GM21367 (cell line): Measurements from ENCODE around the gene LRP5.
"Not testable (repeated sequence)": the region's sequence is repeated elsewhere in the genome, so short reads cannot be mapped to it uniquely, and the experiment has no call there.

Experiments used
- ATAC-seq: cut with Tn5 transposase; IDR thresholded peaks from one replicate; pipeline ENCODE4 v1.9.1; 2021; ENCODE audit not compliant: unreplicated experiment

Gene LRP5

DNA sequence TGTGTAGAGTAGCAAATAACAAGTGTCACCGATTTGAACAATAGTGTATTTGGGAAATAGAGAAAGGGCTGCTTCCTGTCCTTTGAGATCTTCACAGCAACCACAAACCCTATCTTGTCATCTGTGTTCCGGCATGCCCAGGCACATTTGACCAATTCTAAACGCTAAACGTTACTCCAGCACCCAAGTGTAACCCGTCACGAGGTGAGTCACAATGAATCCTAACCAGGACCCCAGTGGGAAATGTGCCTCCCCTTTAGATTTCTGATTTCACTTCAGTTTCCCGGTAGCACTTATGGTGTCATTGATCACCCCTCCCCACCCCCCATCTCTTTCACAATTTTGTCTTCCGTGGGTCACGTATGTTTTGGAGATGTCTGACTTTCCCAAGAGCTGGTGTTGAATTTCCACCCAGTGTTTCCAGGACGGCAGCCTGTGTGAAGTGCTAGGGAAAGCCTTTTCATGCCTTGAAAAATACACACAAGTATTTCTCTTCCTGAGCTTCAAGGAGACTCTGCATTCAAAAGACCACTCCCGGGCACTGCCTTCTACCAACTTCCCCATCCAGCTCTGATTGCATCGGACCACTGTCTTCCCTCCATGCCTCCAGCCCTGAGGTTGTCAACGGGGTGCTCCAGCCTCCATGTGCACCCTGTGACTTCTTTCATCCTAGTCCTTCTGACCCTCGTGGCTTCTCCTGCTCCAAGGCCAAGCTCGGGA lies 30.1 kb upstream of the LRP5 start:
- peak; percentile 62 for ATAC-seq

DNA sequence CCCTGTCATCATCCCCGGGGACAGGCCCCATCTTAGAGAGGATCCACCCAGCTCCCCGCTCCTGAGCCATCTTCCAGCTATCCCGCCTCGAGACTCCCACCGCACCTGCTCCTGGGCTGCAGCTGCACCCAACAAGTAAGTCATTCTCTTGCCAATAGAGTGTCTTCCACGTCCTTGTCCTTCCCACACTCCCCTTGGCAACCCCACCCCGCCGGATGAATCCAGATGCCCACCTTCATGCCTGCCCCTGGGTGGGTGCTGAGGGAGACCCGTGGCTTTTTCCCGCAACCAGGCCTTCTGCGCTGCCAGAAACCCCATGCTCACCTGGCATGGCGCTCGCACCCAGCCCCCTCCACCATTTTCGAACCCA lies 29.5 kb upstream of the LRP5 start:
- ATAC-seq = no peak

- not testable (repeated sequence) for ATAC-seq
Measured at GRCh38 chr11:68284588-68284987, 27.8 kb upstream of the LRP5 start.

GRCh38 chr11:68287419-68287818 lies 25.0 kb upstream of the LRP5 start:
- ATAC-seq = no peak

- ATAC-seq = no peak
Measured at GRCh38 chr11:68289456-68289855, 22.9 kb upstream of the LRP5 start.

GRCh38 chr11:68293708-68294107 lies 18.7 kb upstream of the LRP5 start:
- no peak for ATAC-seq

- no peak for ATAC-seq
Measured at GRCh38 chr11:68295271-68295670, 17.1 kb upstream of the LRP5 start.

- ATAC-seq = no peak
Measured at GRCh38 chr11:68295940-68296339, 16.5 kb upstream of the LRP5 start.

DNA sequence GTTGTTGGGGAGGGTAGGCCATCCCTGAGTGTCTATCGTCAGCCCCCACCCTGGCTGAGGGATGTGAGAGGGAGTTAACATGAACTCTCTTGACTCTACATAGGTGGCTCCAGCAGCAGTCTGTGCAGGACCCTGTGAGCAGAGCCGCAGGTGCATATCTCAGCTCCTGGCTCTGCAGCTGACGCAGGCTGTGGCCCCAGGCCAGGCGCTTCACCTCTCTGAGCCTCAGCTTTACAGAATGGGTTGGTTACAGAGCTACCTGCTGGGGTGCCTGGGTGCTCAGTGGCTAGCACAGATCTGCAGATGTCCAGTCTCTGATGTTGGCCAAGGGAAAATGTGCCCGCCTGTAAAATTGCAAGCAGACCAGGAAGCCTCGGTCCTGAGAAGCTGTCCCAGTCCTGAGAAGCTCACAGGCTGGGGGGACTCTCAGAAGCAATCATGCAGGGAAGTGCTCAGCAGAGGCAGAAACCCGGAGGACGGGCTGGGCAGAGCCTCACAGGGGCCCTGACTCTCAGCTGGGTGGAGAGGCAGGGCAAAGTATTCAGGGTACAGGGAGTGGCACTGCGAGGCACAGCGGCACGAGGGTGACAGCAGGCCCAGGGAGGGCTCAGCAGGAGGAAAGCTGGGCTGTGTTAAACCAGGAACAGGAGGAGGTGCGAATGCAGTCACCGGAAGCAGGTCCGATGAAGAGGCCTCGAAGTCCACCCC lies 15.9 kb upstream of the LRP5 start:
- ATAC-seq = no peak

- no peak for ATAC-seq
Measured at GRCh38 chr11:68297052-68297378, 15.4 kb upstream of the LRP5 start.

- ATAC-seq = no peak
Measured at GRCh38 chr11:68297494-68297811, 14.9 kb upstream of the LRP5 start.

- no peak for ATAC-seq
Measured at GRCh38 chr11:68297812-68298658, 14.4 kb upstream of the LRP5 start.

DNA sequence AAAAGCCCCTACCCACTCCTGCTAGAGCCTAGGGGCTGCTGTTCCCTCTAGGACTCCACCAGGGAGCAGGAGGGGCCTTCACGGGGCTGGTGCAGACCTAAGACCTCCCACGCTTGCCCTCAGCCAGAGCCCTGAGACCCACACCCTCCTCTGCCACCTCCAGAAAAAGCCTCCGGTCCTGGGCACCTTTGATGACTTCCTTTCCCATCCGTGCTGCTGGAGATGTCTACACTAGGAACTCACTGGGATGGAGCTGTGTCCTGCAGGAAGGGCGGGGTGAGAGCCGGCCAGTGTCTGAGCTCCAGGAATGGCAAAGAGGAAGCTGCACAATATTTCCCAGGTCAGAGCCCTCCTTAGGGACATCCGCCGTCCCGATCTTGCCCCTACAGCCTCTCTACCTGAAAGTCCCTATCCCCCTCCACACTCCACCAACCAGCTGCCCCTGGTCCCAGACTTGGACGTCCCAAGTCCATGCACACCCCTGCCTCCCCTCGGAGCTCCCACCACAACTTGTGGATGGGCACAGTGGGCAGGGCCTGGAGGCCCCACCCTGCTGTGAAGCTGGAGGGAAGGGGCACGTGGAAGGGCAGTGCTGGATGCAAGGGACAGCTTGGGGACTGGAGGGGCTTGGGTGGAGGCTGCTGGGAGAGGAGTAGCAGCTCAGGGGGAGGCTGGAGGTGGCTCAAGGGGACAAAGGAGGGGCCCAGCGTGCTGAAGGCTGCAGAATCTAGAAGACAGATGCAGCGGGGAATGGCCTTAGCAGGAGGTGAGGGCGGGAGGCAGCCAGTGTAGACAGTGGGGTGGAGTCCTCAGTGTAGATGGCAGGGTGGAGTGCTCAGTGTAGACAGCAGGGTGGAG lies 13.5 kb upstream of the LRP5 start:
- no peak for ATAC-seq

- not testable (repeated sequence) for ATAC-seq
Measured at GRCh38 chr11:68299517-68299879, 12.9 kb upstream of the LRP5 start.

GRCh38 chr11:68300076-68300830 lies 12.1 kb upstream of the LRP5 start:
- ATAC-seq = no peak

- no peak for ATAC-seq
Measured at GRCh38 chr11:68302256-68302655, 10.1 kb upstream of the LRP5 start.

DNA sequence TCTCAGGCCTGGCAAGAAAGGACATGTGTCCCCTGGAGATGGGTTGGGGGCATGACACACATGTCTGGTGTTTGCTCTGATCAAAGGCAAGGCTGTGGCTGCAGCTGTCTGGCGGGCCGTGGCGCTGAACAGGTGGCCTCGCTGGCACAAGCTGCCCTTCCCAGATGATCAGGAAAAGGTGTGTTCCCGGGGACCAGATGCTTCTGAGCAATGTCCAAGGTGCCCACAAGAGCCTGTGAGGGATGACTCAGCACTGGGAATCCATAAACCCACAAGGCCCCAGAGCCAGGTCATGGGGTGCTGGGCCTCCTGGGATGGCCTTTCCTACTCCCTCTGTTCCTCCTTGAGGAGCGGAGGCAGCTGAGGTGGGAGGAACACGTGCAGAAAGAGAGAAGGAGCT lies 9.7 kb upstream of the LRP5 start:
- no peak for ATAC-seq

- ATAC-seq = no peak
Measured at GRCh38 chr11:68303083-68303482, 9.3 kb upstream of the LRP5 start.

- ATAC-seq = no peak
Measured at GRCh38 chr11:68303982-68304780, 8.2 kb upstream of the LRP5 start.

DNA sequence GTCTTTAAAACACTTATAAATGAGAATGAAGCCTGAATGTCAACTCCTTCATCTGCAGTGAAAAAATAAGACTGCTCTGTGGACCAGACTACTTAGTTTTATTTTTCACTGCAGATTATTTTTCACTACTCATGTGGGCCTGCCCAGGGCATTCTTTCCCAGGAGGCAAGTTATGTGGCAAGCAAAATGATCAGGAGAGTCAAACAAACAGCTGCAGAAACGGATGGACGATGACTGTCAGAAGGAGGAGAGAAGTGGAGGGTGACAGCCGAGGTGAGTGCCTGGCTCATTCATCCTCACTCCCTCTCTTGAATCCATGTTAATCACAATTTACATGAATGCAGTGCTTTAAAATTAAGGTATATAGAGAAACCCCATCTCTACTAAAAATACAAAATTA lies 5.8 kb upstream of the LRP5 start:
- ATAC-seq = no peak
